Left lung (tissue), 10 donors: ENCODE results near the gene LSG1. TPM values are rescaled to one million over a fixed set of nuclear protein-coding genes. Genes with fewer than 3 reads are reported as not detected.

ENCODE experiments used
- ATAC-seq: fragments of 200-7000 bp; cut with Tn5 transposase; one replicate; pipeline ENCODE4 v1.9.1; 2020; ENCODE audit warnings: moderate library complexity
- DNase-seq, 4 donors: peaks; one replicate each; pipeline ENCODE4 v3.0.0-alpha.2; 2013 to 2020
- H3K27ac ChIP-seq, 2 donors: fragments of 200-600 bp; sonication (generic) in 1 of 2; one replicate each; pipeline versions ENCODE4 v1.5.0 to v1.8.0; 2020 to 2021
- H3K27me3 ChIP-seq, 2 donors: fragments of 200-600 bp; sonication (generic) in 1 of 2; one replicate each; pipeline versions ENCODE4 v1.5.0 to v1.8.0; 2020 to 2021
- H3K36me3 ChIP-seq, 2 donors: fragments of 200-600 bp; sonication (generic) in 1 of 2; one replicate each; pipeline versions ENCODE4 v1.5.0 to v1.8.0; 2020 to 2021
- H3K4me1 ChIP-seq, 2 donors: fragments of 200-600 bp; one replicate each; pipeline ENCODE4 v1.8.0; 2021
- H3K4me3 ChIP-seq, 2 donors: fragments of 200-600 bp; sonication (generic) in 1 of 2; one replicate each; pipeline versions ENCODE4 v1.5.0 to v1.8.0; 2020 to 2021; ENCODE audit warnings: mild to moderate bottlenecking in 1 of 2
- H3K9me3 ChIP-seq, 2 donors: fragments of 200-600 bp; sonication (generic) in 1 of 2; one replicate each; pipeline versions ENCODE4 v1.5.0 to v1.8.0; 2020 to 2021
- intact Hi-C, 2 donors: fragments of 100-400 bp; cut with DNase I; formaldehyde crosslinking; loops; one replicate each; pipeline versions ENCODE4 v1.11.2 to v1.14.2; 2022
- polyA plus RNA-seq, 6 donors: library from polyadenylated mRNA; unstranded; fragments of 120-200 nt; gene quantifications; one replicate each; pipeline ENCODE4 v1.2.1, GENCODE V29; 2013; ENCODE audit not compliant: insufficient read length in 6 of 6
- total RNA-seq, 2 donors: library from RNA; stranded (reverse); fragmentation: NEBNext Ultra II Directional; extraction: Animal tissue kit (Norgen Biotek cat#: 25700); gene quantifications; one replicate each; pipeline ENCODE4 v1.2.1, GENCODE V29; 2021
- TF ChIP-seq, protein P1 (sequence below), 2 donors: fragments of 200-600 bp; sonication (generic) in 1 of 2; IDR thresholded peaks; one replicate each; pipeline versions ENCODE4 v1.5.0 to v1.8.0; 2021; ENCODE audit warnings: antibody characterized with exemption in 2 of 2
- donor health status: DM: no; HTN: yes; CAD: no.
- donor health status: DM: no; HTN: no; CAD: no.

LSG1 gene
- total and polyA plus RNA-seq, 8 donors, result 18.2 to 74.0 (median 46.9) TPM

DNA sequence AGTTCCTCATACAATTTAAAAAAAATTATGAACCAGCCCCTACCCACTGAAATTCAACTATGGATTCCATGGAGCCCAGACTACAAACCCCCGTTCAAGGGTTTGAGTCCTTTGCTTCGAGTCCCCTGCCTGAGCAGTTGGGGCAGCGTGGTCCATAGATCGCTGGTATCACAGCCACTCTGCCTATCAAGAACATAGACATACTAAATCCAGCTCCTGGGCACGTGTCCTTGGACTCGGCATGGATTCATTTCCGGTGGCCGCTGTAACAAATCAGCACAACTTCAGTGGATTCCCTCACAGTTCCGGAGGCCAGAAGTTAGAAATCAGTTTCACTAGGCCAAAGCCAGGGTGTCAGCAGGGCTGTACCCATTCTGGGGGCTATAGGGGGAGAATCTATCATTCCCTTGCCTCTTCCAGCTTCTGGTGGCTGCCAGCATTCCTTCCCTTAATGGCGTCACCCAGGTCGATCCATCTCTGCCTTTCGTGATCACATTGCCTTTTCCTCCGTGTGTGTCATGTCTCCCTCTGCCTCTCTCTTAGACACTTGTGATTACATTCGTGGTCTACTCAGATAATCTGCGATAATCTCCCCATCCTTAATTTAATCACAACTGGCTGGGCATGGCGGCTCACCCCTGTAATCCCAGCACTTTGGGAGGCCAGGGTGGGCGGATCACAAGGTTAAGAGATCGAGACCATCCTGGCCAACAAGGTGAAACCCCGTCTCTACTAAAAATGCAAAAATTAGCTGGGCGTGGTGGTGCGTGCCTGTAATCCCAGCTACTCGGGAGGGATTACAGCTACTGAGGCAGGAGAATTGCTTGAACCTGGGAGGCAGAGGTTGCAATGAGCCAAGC lies 34.2 kb downstream of the LSG1 start:
- TF ChIP-seq, protein P1, sequence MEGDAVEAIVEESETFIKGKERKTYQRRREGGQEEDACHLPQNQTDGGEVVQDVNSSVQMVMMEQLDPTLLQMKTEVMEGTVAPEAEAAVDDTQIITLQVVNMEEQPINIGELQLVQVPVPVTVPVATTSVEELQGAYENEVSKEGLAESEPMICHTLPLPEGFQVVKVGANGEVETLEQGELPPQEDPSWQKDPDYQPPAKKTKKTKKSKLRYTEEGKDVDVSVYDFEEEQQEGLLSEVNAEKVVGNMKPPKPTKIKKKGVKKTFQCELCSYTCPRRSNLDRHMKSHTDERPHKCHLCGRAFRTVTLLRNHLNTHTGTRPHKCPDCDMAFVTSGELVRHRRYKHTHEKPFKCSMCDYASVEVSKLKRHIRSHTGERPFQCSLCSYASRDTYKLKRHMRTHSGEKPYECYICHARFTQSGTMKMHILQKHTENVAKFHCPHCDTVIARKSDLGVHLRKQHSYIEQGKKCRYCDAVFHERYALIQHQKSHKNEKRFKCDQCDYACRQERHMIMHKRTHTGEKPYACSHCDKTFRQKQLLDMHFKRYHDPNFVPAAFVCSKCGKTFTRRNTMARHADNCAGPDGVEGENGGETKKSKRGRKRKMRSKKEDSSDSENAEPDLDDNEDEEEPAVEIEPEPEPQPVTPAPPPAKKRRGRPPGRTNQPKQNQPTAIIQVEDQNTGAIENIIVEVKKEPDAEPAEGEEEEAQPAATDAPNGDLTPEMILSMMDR (IDR thresholded peaks at IDR 0.05), result no peak
- ATAC-seq, result no peak

DNA sequence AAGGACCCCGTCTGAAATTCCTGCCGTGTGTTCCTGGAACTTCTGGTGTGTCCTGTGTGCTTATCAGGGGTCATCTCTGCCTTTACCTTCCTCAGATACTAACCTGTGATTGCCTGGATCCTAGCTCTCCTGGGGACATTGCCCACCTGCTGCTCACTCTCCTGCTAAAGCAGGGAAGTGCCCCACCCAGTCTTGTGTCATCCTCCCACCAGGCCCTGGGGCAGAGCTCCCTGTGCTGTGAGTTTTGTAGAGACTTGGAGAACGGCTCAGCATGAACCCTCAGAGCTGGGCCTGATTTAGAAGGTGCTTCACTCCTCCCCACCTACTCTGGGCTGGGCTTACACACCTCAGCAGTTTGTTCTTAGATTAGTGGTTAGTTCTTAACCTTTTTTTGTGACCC lies 34.9 kb downstream of the LSG1 start:
- Histone ChIP-seq H3K36me3 (peaks cover 0 to 28% of the 10 kb centered on the region in 2 donors), H3K27ac (no peak overlapping the region), H3K27me3 (no peaks in the 10 kb centered on the region), H3K9me3 (no peaks in the 10 kb centered on the region), H3K4me3 (no peak overlapping the region), H3K4me1 (peaks cover 0 to 16% of the 10 kb centered on the region in 2 donors)
- ATAC-seq (no peak), DNase-seq (no peak)
- intact Hi-C loops, result no loop called here
- TF ChIP-seq, protein P1 (IDR thresholded peaks at IDR 0.05), result no peak

More for the DNA sequence above, 34.2 kb downstream of the LSG1 start:
- peaks cover 0 to 9% of the 10 kb centered on the region in 2 donors for H3K4me1 ChIP-seq
- no peak for DNase-seq
- no peaks in the 10 kb centered on the region for H3K27me3 ChIP-seq
- peaks cover 0 to 35% of the 10 kb centered on the region in 2 donors for H3K36me3 ChIP-seq
- intact Hi-C loops, result no loop called here
- H3K27ac ChIP-seq, result no peak overlapping the region
- H3K4me3 ChIP-seq, result no peak overlapping the region
- no peaks in the 10 kb centered on the region for H3K9me3 ChIP-seq

DNA sequence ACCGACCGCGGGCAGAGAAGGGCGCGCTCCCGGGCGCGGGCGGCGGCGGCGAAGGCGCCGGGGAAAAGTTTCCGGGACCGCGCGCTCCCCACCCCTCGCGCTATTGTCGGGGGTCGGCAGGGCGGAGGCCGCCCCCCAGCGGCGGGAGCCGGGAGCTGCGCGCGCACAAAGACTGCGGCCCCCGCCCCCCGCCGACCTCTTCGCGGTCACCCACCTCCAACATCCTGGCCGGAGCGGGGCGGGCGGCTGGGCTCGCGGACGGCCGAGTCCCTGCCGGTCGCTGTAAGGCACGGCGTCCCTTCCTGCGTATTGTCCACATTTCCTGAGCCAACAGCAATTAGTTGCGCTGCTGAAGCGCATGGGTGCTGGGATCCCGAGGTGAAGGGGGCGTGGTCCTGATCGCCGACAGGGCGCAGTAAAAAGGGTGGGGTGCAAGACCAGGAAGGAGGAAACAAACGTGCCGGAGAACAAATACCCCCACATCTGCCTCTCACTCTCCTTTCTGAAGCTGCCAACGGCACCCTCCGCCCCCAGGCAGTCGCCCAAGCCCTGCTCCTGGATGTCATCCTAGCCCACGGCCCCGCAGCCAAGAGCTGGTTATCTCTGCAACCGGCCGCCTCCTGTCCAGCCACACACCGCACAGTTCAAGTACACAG lies 38.5 kb downstream of the LSG1 start, which contains the start of gene TMEM44:
Gene TMEM44, minus strand, starts transcription at position 71 of the 656 bp plus-strand sequence. CDS start 204 bp downstream, outside the sequence.
- H3K36me3 ChIP-seq, result no peaks in the 10 kb centered on the region
- DNase-seq, result peak; percentile 73 to 88 (median 80)
- intact Hi-C loops, result no loop called here
- H3K9me3 ChIP-seq, result no peaks in the 10 kb centered on the region
- peak within 1 kb of the TSS; percentile 50 to 62 for H3K4me3 ChIP-seq
- peaks cover 0 to 18% of the 10 kb centered on the region in 2 donors for H3K4me1 ChIP-seq
- peak; percentile 96 for ATAC-seq
- TF ChIP-seq, protein P1 (IDR thresholded peaks at IDR 0.05), result peak; percentile 56 to 58
- no peaks in the 10 kb centered on the region for H3K27me3 ChIP-seq
- peak within 1 kb of the TSS; percentile 65 to 70 for H3K27ac ChIP-seq

DNA sequence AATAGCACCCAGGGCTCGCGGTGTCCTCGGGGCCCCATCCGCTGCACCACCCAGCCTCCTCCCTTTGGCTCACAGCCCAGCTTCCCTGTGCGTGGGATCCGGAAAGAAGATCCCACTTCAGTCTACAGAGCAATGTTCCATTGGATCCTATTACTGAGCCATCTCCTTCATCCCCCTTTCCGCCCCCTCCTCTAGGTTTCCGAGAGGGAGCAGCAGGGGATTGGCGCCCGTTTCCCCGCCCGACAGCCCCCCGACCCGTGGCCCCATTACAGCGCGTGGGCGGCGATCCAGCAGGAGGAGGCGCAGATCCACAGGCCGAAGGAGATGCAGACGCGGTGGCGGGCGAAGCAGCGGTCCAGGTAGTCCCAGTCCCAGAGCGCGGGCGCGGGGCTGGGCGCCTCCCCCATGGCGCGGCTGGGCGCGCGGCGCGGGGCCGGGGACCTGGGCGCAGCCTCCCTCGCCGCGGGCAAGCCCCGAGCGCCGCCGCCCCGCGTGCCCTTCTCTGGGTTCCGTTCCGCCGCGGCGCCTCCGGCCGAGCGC lies 39.1 kb downstream of the LSG1 start:
- Histone ChIP-seq H3K27ac (peak overlapping the region; percentile 65 to 70), H3K27me3 (no peaks in the 10 kb centered on the region), H3K9me3 (no peaks in the 10 kb centered on the region), H3K36me3 (peaks cover 0 to 4% of the 10 kb centered on the region in 2 donors), H3K4me1 (peaks cover 0 to 18% of the 10 kb centered on the region in 2 donors), H3K4me3 (peak overlapping the region; percentile 50 to 62)
- DNase-seq (peak in 2 of 4 donors; percentile 36 to 86), ATAC-seq (no peak)
- TF ChIP-seq, protein P1 (IDR thresholded peaks at IDR 0.05), result no peak
- intact Hi-C loops, result no loop called here
